DND-41 (cell line): ENCODE measurements around the gene RGS21.

ENCODE experiments used
- ATAC-seq: fragments of 200-7000 bp; cut with Tn5 transposase; 3 replicates; pipeline ENCODE4 v1.9.1; 2021; ENCODE audit warnings: low read depth; ENCODE audit not compliant: insufficient read depth
- DNase-seq: peaks from one replicate; pipeline ENCODE4 v3.0.0-alpha.2; 2020
- H2AFZ ChIP-seq: 2 replicates; pipeline ENCODE4 v1.6.0; 2012; ENCODE audit warnings: low read depth, low read length
- H3K27ac ChIP-seq: 2 replicates; pipeline ENCODE4 v1.5.1; 2012; ENCODE audit warnings: low read length, inconsistent platforms
- H3K27me3 ChIP-seq: fragments of 200-600 bp; sonication (generic); 2 replicates; pipeline ENCODE4 v1.6.0; 2012; ENCODE audit warnings: low read length, mild to moderate bottlenecking, inconsistent platforms; ENCODE audit not compliant: insufficient read depth, poor library complexity
- H3K36me3 ChIP-seq: 2 replicates; pipeline ENCODE4 v1.5.1; 2012; ENCODE audit warnings: low read length, inconsistent platforms; ENCODE audit not compliant: insufficient read depth
- H3K4me1 ChIP-seq: 2 replicates; pipeline ENCODE4 v1.5.1; 2012; ENCODE audit warnings: mild to moderate bottlenecking, low read length; ENCODE audit not compliant: insufficient read depth
- H3K4me2 ChIP-seq: 2 replicates; pipeline ENCODE4 v1.6.0; 2012; ENCODE audit warnings: mild to moderate bottlenecking, moderate library complexity, low read length, inconsistent platforms; ENCODE audit not compliant: insufficient read depth
- H3K4me3 ChIP-seq, 2 experiments: fragments of 200-600 bp in 1 of 2; shearing (Covaris generic) in 1 of 2; 2 replicates each; pipeline ENCODE4 v1.5.1; 2012 to 2016; ENCODE audit warnings: inconsistent platforms in 2 of 2, low read length in 2 of 2, mild to moderate bottlenecking in 2 of 2, low read depth in 1 of 2, moderate library complexity in 1 of 2
- H3K79me2 ChIP-seq: 2 replicates; pipeline ENCODE4 v1.6.0; 2012; ENCODE audit warnings: low read length, inconsistent platforms; ENCODE audit not compliant: insufficient read depth
- H3K9ac ChIP-seq: 2 replicates; pipeline ENCODE4 v1.6.0; 2012; ENCODE audit warnings: low read depth, mild to moderate bottlenecking, inconsistent platforms, low read length, moderate library complexity
- H3K9me3 ChIP-seq: 2 replicates; pipeline ENCODE4 v1.5.1; 2012; ENCODE audit warnings: low read length, moderate library complexity, mild to moderate bottlenecking, inconsistent platforms; ENCODE audit not compliant: insufficient read depth, severe bottlenecking
- H4K20me1 ChIP-seq: 2 replicates; pipeline ENCODE4 v1.6.0; 2012; ENCODE audit warnings: low read length; ENCODE audit not compliant: insufficient read depth
- CTCF ChIP-seq: IDR thresholded peaks from 2 replicates; pipeline ENCODE4 v1.5.1; 2012; ENCODE audit warnings: borderline replicate concordance, low read length, moderate library complexity, mild to moderate bottlenecking; ENCODE audit not compliant: poor library complexity, severe bottlenecking; ENCODE audit errors: extremely low read depth
- EZH2 ChIP-seq: IDR thresholded peaks from 3 replicates; pipeline ENCODE4 v1.6.1; 2012; ENCODE audit warnings: borderline replicate concordance, low read depth, mild to moderate bottlenecking, moderate library complexity, low read length, inconsistent platforms; ENCODE audit not compliant: severe bottlenecking

Gene RGS21, protein sequence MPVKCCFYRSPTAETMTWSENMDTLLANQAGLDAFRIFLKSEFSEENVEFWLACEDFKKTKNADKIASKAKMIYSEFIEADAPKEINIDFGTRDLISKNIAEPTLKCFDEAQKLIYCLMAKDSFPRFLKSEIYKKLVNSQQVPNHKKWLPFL

DNA sequence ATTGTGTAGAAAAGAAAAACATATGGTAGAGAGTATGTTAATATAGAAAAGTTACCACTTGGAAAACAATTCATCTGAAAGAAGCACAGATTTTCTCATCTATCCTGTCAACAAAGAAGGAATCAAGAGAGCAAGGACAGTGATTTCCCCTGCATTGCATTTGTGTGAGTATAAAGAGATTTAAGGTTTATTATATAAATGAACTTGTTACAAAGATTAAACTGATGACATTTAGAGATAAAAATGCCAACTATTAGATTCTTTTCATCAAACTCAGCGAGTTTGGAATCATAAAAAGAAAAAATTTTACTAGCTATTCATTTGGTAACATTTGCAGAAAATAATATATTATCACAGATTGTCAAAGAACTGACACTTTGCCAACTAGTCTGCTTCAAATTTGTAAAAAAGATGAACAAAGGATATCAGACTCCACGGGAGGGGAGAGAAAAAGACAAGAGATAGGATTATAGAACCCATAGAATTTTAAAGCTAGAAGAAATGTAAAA lies at the start of gene RGS21:
TSS of gene RGS21 (plus strand) at position 51 of the 509 bp plus-strand sequence. CDS start 26,045 bp downstream, outside the sequence.
- Histone ChIP-seq H3K79me2 (no peaks in the 10 kb centered on the region), H3K9ac (no peak within 1 kb of the TSS), H4K20me1 (no peaks in the 10 kb centered on the region), H2AFZ (no peak within 1 kb of the TSS), H3K9me3 (no peaks in the 10 kb centered on the region), H3K4me1 (no peaks in the 10 kb centered on the region), H3K27me3 (no peaks in the 10 kb centered on the region), H3K4me2 (no peak within 1 kb of the TSS), H3K36me3 (no peaks in the 10 kb centered on the region), H3K27ac (no peak within 1 kb of the TSS), H3K4me3 (no peak within 1 kb of the TSS)
- no peak for DNase-seq
- no peak for ATAC-seq
- no peak for TF ChIP-seq CTCF
- TF ChIP-seq EZH2: no peak

DNA sequence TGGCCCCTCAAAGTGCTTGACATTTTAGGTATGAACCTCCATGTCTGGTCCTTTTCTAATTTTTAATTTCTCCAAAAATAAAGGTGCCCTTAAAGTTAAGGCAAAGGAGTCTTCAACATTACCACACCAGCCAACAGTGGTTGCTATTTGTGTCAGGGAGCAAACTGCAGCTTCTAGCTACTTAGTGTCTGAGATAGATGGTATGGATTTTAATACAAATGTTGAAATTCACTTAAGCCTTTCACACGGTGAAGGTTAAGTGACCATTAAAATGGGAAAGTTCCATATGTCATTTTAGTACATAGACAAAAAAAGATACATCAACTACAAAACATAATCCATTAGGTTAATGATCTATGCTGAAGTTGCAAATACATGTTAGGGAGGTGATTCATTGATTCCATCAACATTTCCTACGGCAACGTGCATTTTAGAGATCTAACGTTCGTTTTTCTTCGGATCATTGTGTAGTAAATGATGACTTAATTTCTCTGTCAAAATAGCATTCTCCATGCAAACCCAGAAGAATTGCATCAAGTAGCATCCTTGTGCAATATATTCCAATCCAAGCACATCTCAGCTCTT lies 48.2 kb upstream of the RGS21 start:
- Histone ChIP-seq H3K79me2 (no peaks in the 10 kb centered on the region), H3K27ac (no peak overlapping the region), H3K9me3 (no peaks in the 10 kb centered on the region), H3K36me3 (no peaks in the 10 kb centered on the region), H4K20me1 (no peaks in the 10 kb centered on the region), H3K27me3 (no peaks in the 10 kb centered on the region), H3K4me1 (no peaks in the 10 kb centered on the region), H3K9ac (no peak overlapping the region), H2AFZ (no peak overlapping the region), H3K4me3 (no peak overlapping the region), H3K4me2 (no peak overlapping the region)
- TF ChIP-seq CTCF: no peak
- TF ChIP-seq EZH2: no peak
- ATAC-seq (no peak), DNase-seq (no peak)

DNA sequence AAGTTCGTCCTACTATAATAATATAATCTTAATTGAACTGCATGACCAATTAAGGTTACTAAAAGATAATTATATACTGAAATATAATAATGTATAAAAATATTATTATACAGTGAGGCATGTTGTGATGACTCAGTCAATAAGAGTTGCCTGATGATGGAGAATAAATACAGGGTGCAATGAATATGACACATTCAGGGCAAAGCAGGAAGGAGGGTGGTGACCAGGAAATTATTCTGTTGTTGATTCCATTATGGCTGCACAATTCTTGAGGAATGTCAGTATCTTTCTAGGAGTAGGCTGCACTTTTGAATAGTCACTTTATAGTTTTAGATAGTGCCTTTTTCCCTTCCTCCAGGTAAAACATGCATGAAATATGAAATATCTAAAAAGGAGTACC lies 46.4 kb upstream of the RGS21 start:
- Histone ChIP-seq H3K9ac (no peak overlapping the region), H2AFZ (no peak overlapping the region), H3K27ac (no peak overlapping the region), H3K9me3 (no peaks in the 10 kb centered on the region), H3K4me1 (no peaks in the 10 kb centered on the region), H3K36me3 (no peaks in the 10 kb centered on the region), H3K79me2 (no peaks in the 10 kb centered on the region), H3K4me3 (no peak overlapping the region), H4K20me1 (no peaks in the 10 kb centered on the region), H3K27me3 (no peaks in the 10 kb centered on the region), H3K4me2 (no peak overlapping the region)
- ATAC-seq (no peak), DNase-seq (no peak)
- no peak for TF ChIP-seq CTCF
- no peak for TF ChIP-seq EZH2
